ENCODE data around the gene AMDHD2.
"Not testable (repeated sequence)": the region's sequence is repeated elsewhere in the genome, so short reads cannot be mapped to it uniquely, and the experiment has no call there.

Gene AMDHD2

DNA sequence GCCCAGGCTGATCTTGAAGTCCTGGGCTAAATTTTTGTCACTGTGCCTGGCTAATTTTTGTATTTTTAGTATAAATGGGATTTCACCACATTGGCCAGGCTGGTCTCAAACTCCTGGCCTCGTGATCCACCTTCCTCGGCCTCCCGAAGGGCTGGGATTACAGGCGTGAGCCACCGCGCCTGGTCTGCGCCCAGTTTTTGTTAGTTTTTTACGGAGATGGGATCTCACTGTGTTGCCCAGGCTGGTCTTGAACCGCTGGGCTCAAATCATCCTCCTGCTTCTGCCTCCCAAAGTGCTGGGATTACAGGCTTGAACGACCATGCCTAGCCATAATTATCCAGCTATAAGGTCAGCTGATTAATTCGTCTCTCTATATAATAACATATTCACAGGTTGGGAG is 13.7 kb downstream of the AMDHD2 start:
- DNase-seq (ENCODE audit: low spot score) = no peak

DNA sequence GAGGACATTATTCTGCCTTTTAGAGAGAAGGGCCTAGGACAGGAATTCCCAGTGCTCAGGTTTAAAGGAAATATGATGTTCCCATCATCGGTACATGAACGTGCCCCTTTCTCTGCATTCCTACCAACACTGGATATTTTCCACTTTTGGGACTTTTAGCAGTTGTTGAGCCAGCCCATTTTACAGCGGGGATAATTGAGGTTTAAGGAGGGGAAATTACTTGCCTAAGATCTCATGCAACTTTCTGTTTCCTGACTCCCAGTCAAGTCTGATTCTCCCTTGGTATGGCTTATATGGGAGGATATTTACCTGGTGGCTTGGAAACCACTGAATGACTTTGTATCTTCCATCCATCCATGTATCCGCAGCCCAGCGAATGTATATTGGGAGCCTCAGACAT is 14.2 kb downstream of the AMDHD2 start:
- not testable (repeated sequence) for DNase-seq (ENCODE audit: low spot score)

DNA sequence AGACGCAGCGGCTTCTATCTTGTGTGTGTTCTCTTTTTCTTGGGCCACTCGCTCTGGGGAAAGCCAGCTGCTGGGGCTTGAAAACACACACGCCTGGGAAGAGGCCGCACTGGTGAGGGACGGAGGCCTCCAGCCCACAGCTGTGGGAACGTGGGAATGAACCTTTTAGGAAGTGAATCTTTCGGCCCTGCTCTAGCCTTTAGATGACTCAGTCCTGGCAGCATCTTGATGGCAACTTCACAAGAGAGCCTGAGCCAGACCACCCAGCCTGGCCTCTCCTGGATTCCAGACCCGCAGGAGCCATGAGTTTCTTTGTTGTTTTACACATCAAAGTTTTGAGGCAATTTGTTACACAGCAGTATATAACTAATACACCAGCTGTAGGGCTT is 15.4 kb downstream of the AMDHD2 start:
- no peak for DNase-seq (ENCODE audit: low spot score)

DNA sequence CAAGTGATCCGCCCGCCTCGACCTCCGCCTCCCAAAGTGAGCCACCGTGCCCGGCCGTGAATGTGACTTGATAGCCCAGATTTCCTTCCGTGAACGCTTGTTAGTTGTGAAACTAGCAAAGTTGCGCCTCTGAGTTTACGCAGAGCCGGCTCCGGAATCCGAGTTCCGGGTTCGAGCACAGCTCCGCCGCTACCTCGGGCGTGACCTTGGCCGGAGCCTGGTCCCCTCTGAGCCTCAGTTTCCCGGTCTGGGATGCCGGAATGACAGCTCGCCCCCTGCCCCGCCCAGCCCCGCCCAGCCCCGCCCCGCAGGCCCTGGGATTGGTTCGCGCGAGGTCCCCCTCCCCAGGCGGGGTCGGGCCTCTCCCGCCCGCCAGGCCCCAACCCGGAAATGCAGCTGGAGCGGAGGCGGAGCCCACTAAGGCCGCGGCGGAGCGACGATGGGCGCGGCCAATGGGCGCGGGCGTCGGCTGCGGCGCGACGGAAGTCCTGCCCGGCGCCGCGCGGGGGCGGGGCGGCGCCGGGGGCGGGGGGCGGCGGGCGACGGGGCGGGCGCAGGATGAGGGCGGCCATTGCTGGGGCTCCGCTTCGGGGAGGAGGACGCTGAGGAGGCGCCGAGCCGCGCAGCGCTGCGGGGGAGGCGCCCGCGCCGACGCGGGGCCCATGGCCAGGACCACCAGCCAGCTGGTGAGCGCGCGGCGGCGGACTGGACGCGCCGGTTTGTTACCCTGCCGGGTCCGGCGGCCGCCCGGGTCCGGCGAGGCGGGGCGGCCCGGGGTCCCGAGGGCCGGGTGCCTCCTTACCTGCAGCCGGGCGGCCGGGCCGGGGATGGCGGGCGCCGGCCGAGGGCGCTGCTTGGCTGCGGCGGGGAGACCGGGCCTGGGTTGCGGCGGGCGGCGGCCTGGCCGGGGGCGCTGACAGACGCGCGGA is 17.5 kb downstream of the AMDHD2 start, which contains the start of gene PDPK1:
PDPK1 (plus strand) TSS at position 571 of the 929 bp plus-strand sequence; CDS start at position 663, 92 bp downstream.
- DNase-seq (ENCODE audit: low spot score) = peak; percentile 94

DNA sequence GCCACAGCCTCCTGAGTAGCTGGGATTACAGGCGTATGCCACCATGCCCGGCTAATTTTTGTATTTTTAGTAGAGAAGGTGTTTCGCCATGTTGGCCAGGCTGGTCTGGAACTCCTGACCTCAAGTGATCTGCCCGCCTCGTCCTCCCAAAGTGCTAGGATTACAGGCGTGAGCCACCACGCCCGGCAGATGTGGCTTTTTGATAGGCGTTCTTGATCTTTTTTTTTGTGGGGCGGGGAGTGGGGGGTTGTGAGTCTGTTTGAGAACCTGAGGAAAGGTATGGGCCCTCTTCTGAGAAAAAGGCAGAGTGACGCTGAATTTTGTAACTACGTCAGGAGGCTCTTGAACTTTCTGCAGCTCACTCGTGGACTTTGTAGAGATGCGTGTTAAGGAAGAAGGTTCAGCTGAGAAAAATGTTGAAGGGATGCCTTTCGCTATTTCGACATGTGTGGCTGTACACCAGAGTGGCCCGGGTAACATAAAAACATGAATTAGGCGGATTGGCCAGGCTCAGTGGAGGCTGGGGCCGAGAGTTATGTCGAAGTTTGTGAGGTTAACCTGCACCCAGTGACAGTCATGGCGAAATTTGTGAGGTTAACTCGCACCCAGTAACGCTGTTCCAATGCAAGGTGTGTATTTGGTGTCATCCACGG is 19.1 kb downstream of the AMDHD2 start:
- DNase-seq (ENCODE audit: low spot score) = not testable (repeated sequence)

DNA sequence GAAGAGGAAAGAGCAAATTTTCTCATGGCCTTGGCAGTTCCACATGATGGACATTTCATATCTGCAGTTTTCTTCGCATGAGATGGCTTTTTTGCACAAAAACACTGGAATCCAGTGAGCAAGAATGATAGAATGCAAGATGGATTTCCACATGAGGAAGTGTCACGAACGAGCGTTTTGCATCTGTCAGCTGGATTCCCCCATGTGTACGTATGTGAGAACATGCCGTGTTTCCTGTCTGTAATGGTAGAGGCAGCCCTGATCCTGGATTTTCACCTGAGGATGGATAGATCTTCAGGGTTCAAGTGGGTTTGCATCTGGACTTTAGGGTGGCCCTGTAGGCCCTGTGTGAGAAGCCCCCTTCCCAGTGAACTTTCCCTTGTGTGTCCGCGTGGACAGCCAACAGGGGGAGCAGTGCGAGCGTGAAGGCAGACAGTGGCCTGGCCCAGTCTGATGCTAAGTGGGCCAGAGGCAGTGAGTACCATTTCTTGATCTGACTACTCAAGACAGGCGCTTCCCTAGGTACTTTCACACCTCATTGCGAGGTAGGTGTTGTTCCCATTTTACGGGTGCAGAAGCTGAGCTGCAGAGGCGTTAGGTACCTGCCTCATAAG is 19.8 kb downstream of the AMDHD2 start:
- DNase-seq (ENCODE audit: low spot score) = not testable (repeated sequence)

DNA sequence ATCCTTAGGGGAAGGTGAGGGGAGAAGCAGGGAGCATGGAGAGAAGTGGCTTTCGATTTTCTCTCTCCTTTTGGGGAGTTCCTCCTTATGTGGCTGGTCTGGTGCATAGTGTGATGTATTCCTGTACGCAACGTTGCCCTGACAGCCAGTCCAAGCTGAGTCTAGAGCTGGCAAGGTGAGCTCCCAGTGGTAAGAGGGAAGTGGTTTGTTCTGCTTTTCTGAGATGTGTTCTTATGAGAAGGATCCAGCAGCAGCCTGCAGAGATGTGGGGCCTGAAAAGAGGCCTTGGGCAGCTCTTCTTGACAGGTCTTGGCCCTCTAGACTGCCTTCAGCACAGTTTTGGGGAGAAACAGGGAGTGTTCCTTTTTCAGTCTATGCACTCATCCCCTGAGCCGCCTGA is 20.7 kb downstream of the AMDHD2 start:
- DNase-seq (ENCODE audit: low spot score) = not testable (repeated sequence)

DNA sequence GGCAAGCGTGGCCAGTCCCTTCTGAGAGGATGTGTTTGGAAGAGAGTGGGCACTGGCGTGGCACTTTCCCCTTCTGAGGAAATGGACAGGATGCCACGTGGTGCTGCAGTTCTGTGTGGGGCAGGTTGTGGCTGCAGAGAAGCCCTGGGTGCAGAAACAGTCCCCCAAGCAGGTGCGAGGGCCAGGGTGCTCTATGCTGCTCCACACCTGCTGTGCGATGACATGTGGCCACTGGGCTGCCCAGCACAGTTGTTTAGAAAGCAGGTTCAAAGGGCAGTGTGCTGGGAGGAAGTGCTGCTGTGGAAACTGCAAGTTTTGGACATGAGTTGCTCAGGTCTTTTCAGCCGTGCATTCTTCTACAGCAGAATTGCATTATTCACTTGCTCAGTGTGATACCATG is 21.2 kb downstream of the AMDHD2 start:
- not testable (repeated sequence) for DNase-seq (ENCODE audit: low spot score)

DNA sequence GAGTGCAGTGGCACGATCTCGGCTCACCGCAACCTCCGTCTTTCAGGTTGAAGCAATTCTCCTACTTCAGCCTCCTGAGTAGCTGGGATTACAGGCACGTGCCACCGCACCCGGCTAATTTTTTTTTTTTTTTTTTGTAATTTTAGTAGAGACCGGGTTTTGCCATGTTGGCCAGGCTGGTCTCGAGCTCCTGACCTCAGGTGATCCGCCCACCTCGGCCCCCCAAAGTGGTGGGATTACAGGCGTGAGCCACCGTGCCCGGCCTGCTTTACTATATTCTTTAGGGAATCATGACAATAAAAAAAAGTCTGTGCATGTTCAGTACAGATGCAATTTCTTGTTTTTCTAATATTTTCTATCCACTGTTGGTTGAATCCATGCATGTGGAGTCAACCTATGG is 23.6 kb downstream of the AMDHD2 start:
- DNase-seq (ENCODE audit: low spot score) = not testable (repeated sequence)

DNA sequence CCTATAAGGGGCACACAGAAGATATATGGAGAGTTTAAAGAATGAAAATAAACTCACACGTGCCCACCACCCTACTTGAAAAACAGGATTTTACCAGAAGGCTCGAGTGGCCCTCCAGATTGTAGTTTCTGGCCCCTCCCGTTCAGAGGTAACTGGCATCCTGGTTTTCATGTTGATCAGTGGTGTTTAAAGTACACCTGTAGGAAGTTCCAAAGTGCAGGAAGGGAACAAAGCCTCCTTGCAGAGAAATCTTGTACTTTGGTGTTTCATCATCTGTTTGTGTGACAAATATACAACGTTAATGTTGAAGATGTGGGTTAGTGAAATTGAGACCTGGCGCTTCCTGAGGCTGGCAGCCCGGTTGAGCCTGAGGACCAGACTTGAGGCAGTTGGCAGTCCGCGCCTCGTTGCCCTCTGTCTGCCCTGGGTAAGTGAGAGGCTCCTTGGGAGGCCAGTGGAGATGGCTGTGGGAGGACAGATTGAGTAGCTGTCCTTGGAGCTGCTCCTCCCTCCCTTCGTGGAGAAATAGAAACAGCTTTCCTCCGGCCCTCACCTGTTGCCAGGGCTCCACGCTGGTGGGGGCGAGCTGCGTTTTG is 30.2 kb downstream of the AMDHD2 start:
- DNase-seq (ENCODE audit: low spot score) = not testable (repeated sequence)

DNA sequence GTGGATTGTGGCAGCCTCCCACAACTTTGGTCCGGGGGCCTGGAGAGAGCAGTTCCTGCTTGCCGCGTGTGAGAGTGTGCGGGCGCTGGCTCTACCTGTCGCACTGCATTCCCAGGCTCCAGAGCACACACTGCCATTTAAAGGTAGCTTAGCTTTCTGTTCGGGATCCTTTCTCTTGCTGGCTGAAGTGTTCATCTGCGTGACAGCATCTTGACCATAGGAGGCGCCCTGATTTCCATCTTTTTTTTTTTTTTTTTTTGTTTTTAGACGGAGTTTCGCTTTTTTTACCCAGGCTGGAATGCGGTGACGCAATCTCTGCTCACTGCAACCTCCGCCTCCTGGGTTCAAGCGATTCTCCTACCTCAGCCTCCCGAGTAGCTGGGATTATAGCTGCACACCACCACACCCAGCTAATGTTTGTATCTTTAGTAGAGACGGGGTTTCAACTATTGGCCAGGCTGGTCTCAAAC is 31.3 kb downstream of the AMDHD2 start:
- not testable (repeated sequence) for DNase-seq (ENCODE audit: low spot score)

DNA sequence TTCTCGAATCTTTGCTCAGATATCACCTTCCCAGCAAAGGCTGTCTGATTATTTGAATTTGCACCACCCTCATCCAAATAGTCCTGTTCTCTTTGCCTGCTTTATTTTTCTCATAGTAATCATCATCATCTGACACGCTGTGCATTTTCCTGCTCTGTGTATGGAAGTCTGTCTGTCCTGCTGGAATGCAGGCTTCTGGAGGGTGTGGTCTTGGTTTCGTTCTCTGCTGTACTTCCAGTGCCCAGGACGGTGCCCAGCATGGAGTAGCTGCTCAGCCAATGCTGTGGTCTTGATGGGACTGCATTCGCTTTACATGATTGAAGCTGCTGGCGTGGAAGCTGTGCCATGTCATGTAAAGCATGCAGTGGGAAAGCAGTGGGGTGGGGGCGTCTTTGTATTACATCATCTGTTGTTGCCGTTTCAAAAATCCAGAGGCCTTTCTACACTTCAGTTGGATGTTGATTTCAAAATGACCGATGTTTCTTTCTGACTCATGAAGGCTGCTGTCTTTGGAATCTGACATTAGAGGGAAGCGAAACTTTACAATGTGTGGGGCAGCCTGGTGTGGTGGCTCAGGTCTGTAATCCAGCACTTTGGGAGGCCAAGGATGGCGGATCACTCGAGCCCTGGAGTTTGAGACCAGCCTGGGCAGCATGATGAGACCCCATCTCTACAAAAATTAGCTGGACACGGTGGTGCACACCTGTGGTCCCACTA is 34.7 kb downstream of the AMDHD2 start:
- DNase-seq (ENCODE audit: low spot score) = not testable (repeated sequence)

DNA sequence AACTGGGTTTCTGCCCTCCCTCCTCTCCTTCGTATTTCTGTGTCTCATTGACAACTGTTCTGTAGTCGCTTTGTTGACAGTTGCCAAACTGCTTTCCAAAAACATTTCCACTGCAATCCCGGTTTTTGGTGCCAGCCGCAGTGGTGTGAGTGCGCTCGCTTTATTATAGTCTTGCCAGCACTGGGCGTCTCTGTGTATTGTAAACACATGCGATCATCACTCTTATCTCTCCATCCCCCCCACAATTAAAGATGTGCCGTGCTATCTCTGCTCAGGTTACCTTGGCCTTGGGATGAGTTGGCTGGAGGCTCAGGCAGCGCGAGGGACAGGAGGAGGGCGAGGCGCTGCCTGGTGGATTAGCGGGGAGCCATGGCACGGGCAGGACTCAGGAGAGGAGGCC is 37.0 kb downstream of the AMDHD2 start:
- DNase-seq (ENCODE audit: low spot score) = not testable (repeated sequence)

DNA sequence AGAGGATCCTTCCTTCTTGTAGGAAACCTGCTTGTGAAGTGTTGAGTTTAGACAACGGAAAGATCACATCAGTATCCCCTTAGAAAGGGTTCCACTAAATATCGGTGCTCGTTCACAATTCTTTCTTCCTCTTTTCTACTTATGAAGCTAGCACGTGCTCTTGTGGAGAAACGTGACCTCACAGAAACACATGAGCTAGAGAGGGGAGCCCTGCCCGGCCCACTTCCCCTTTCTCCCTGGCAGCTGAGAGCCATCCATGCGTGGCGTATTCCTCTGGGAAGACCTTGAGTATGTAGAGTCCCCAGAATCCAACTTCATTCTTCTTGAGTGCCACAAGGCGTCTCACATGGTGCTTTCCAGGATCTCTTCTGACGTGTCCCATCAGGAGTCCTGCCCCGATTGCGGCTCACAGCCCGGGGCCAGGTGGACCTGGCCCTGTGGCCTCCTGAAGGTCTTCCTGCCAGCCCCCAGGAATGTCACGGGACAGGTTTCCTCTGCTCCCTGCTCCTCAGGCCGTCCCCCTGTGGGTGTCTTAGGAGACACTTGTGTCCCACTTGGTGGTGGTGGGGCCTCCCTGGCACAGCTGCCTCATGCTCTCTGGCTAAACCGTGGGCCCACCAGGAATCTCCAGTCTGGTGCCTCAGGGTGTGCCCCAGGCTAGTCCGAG is 40.1 kb downstream of the AMDHD2 start:
- not testable (repeated sequence) for DNase-seq (ENCODE audit: low spot score)

DNA sequence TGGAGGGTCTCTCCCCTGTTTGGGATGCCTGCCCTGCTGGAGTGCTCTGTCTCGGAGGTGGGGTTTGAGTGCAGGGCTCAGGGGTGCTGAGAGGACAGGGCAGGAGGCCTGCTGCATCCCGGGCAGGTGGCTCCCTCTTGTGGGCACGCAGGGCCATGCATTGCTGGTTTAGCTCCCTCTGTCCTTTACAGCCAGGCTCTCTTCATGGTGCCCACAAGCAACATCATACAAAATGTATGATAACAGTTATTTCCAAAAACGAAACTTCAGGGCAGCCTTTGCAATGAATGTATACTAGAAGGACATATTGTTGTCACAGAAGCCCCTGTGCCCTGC is 40.6 kb downstream of the AMDHD2 start:
- DNase-seq (ENCODE audit: low spot score) = not testable (repeated sequence)

DNA sequence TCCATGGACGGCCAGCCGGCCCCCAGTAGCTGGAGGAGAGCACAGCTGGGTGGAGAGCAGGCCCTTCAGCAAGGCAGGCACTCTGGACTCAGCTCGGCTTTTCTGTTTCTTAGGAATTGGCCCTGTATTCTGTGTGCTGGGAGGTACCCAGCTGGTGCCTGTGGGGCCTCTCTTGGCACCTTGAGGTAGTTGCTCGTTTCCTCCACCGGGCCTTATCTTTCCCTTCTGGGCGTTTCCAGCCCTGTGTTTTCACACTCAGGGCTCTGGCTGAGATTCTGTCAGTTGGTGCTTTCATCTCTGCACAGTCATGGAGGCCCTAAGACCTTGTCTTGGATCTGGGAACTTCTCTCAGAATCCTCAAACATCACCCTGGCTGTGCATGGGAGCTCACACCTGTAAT is 47.3 kb downstream of the AMDHD2 start:
- not testable (repeated sequence) for DNase-seq (ENCODE audit: low spot score)

DNA sequence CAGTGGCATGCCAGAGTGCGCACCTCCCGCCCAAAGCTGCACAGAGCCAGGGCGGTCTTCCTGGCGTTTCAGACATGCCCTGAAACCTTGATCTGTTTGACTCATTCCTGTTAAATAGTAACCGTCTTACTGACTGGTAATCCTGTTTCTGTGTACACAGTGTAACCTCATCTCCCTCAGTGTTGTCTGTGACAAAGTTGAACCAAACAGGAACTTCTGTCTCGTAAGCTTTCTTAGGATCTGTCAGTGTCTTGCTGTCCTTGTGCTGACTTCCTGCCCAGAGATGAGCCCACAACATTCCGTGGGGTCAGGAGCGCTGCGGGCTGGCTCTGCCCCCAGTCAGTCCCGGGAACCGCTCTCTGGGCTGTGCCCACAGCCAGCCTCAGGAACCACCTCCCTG is 48.4 kb downstream of the AMDHD2 start:
- not testable (repeated sequence) for DNase-seq (ENCODE audit: low spot score)

DNA sequence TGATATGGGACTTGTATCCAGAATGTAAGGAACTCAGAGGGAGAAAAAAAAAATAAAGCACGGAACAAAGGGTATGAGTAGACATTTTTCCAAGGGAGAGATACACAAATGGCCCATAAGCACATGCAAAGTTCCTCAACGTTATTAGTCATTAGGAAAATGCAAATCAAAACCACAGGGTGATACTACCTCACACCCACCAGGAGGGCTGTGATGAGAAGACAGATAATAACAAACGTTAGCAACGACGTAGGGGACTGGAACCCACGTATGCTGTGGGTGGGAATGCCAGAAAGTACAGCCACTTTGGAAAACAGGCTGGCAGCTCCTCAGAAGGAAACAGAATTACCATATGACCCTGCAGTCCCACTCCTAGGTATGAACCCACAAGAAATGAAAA is 52.5 kb downstream of the AMDHD2 start:
- DNase-seq (ENCODE audit: low spot score) = not testable (repeated sequence)

DNA sequence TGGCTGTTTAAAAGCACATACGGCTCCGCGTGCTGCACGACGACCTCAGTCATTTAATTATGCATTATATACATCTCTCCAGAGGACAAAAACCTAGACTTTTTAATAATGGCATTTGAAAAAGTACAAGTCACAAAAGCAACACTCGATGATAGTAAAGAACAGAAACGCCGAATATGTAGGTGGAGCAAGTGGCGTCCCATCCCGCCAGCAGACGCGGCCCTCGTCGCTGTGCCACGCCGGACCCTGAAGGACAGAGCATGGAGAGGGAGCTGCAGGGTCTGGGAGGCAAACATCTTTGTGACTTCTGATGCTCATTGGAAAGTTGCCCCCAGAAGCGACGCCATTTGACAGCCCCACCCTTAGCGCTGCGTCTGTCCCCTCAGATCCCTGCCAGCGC is 55.7 kb downstream of the AMDHD2 start:
- not testable (repeated sequence) for DNase-seq (ENCODE audit: low spot score)

DNA sequence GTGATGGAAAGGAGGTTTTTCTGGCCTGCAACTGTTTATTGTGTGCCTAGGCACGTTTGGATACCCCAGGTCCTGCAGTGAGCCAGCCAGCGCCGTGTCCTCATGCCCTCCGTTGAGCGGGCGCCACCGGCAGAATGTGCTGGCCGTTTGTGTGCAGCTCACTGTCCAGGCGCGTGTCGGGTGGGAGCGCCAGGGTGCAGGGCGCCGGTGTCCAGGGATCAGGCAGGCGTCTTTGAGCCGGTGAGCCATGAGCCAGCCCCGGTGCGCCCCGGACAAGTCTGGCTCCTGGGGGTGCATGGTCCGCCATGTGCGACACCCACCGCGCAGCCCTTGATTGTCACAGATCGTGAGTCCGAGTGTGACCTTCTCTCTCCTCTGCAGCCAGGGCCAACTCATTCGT is 56.9 kb downstream of the AMDHD2 start:
- DNase-seq (ENCODE audit: low spot score) = not testable (repeated sequence)

DNA sequence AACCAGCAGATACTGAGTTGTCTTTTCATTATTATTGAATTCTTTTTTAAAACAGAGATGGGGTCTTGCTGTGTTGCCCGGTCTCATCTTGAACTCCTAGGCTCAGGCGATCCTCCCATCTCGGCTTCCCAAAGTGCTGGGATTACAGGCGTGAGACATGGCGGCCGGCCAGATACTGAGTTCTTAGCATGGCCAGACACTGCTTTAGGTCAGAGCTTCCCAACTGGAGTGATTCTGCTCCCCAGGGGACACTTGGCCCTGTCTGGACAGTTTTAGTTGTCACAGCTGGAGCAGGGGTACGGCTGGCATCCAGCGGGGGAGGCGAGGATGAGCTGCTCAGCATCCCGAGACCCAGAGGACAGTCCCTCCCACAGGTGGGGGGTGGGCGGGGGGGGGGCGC is 58.7 kb downstream of the AMDHD2 start:
- not testable (repeated sequence) for DNase-seq (ENCODE audit: low spot score)

Data from pons (tissue), 1 donor.